OCI-LY1 (cell line): Measurements from ENCODE around the gene FHOD3.
"Not testable (repeated sequence)": the region's sequence is repeated elsewhere in the genome, so short reads cannot be mapped to it uniquely, and the experiment has no call there.

Experiments
- H2AFZ ChIP-seq: fragments of 200-600 bp; sonication (generic), shearing (Covaris generic); 2 replicates; pipeline ENCODE4 v1.6.0; 2014; ENCODE audit warnings: antibody characterized with exemption, mild to moderate bottlenecking, low read length
- H3F3A ChIP-seq: fragments of 200-600 bp; sonication (generic), shearing (Covaris generic); 2 replicates; pipeline ENCODE4 v1.6.0; 2014; ENCODE audit warnings: mild to moderate bottlenecking, antibody characterized with exemption, low read length, moderate library complexity; ENCODE audit not compliant: insufficient read depth
- H3K27ac ChIP-seq: fragments of 200-600 bp; sonication (generic); 2 replicates; pipeline ENCODE4 v1.5.1; 2014; ENCODE audit warnings: low read length, mixed run types, mild to moderate bottlenecking, low read depth; ENCODE audit not compliant: poor library complexity, severe bottlenecking
- H3K27me3 ChIP-seq: fragments of 200-600 bp; sonication (generic); 2 replicates; pipeline ENCODE4 v1.6.0; 2014; ENCODE audit warnings: antibody characterized with exemption, mild to moderate bottlenecking, low read length, moderate library complexity; ENCODE audit not compliant: insufficient read depth
- H3K36me3 ChIP-seq: fragments of 200-600 bp; sonication (generic); 2 replicates; pipeline ENCODE4 v1.6.1; 2014; ENCODE audit warnings: mild to moderate bottlenecking, antibody characterized with exemption, low read length, moderate library complexity, mixed read lengths; ENCODE audit not compliant: insufficient read depth
- H3K4me1 ChIP-seq: fragments of 200-600 bp; sonication (generic); 2 replicates; pipeline ENCODE4 v1.5.1; 2014; ENCODE audit warnings: mild to moderate bottlenecking, low read length, moderate library complexity; ENCODE audit not compliant: insufficient read depth, severe bottlenecking
- H3K4me2 ChIP-seq: fragments of 200-600 bp; sonication (generic), shearing (Covaris generic); 2 replicates; pipeline ENCODE4 v1.6.1; 2014; ENCODE audit warnings: low read length
- H3K4me3 ChIP-seq: fragments of 200-600 bp; sonication (generic); 2 replicates; pipeline ENCODE4 v1.5.1; 2014; ENCODE audit warnings: low read length, low read depth, mild to moderate bottlenecking, mixed read lengths; ENCODE audit not compliant: poor library complexity, severe bottlenecking
- H3K79me2 ChIP-seq: fragments of 200-600 bp; shearing (Covaris generic); 2 replicates; pipeline ENCODE4 v1.6.1; 2016; ENCODE audit warnings: mixed run types, low read length, mixed read lengths; ENCODE audit not compliant: insufficient read depth
- H3K9ac ChIP-seq: fragments of 200-600 bp; sonication (generic), shearing (Covaris generic); 2 replicates; pipeline ENCODE4 v1.6.1; 2014; ENCODE audit warnings: mild to moderate bottlenecking, low read length, mixed read lengths
- H3K9me2 ChIP-seq: fragments of 200-600 bp; sonication (generic), shearing (Covaris generic); 2 replicates; pipeline ENCODE4 v1.6.1; 2014; ENCODE audit warnings: low read depth, mild to moderate bottlenecking, low read length, mixed read lengths
- H3K9me3 ChIP-seq: fragments of 200-600 bp; shearing (Covaris generic); 2 replicates; pipeline ENCODE4 v1.6.1; 2014; ENCODE audit warnings: low read length, mixed read lengths
- H4K20me1 ChIP-seq: fragments of 200-600 bp; sonication (generic), shearing (Covaris generic); 2 replicates; pipeline ENCODE4 v1.6.0; 2016; ENCODE audit warnings: mild to moderate bottlenecking, low read length; ENCODE audit not compliant: insufficient read depth
- EZH2 ChIP-seq: fragments of 200-600 bp; sonication (generic), shearing (Covaris generic); IDR thresholded peaks from 2 replicates; pipeline ENCODE4 v1.8.0; 2017; ENCODE audit warnings: borderline replicate concordance, mixed run types, mild to moderate bottlenecking, antibody characterized with exemption, low read length, moderate library complexity, mixed read lengths
- TF ChIP-seq, protein P1 (sequence below): fragments of 200-600 bp; sonication (generic), shearing (Covaris generic); IDR thresholded peaks from 2 replicates; pipeline ENCODE4 v1.5.1; 2017; ENCODE audit warnings: mild to moderate bottlenecking, antibody characterized with exemption, low read length, moderate library complexity, mixed read lengths

Gene FHOD3

GRCh38 chr18:36545821-36546427 is 248.4 kb downstream of the FHOD3 start:
- H3K9ac ChIP-seq, result no peak overlapping the region
- H3K79me2 ChIP-seq, result no peaks in the 10 kb centered on the region
- TF ChIP-seq, protein P1, sequence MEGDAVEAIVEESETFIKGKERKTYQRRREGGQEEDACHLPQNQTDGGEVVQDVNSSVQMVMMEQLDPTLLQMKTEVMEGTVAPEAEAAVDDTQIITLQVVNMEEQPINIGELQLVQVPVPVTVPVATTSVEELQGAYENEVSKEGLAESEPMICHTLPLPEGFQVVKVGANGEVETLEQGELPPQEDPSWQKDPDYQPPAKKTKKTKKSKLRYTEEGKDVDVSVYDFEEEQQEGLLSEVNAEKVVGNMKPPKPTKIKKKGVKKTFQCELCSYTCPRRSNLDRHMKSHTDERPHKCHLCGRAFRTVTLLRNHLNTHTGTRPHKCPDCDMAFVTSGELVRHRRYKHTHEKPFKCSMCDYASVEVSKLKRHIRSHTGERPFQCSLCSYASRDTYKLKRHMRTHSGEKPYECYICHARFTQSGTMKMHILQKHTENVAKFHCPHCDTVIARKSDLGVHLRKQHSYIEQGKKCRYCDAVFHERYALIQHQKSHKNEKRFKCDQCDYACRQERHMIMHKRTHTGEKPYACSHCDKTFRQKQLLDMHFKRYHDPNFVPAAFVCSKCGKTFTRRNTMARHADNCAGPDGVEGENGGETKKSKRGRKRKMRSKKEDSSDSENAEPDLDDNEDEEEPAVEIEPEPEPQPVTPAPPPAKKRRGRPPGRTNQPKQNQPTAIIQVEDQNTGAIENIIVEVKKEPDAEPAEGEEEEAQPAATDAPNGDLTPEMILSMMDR, result no peak
- TF ChIP-seq EZH2, result no peak
- H3K4me3 ChIP-seq, result no peak overlapping the region
- no peaks in the 10 kb centered on the region for H3K36me3 ChIP-seq
- H2AFZ ChIP-seq, result no peak overlapping the region
- H3K9me2 ChIP-seq, result no peaks in the 10 kb centered on the region
- H3K27me3 ChIP-seq, result no peaks in the 10 kb centered on the region
- H4K20me1 ChIP-seq, result no peaks in the 10 kb centered on the region
- H3K9me3 ChIP-seq, result 0 out of 2 replicates have a peak, but pooled peaks cover 3% of the 10 kb centered on the region
- H3K4me2 ChIP-seq, result no peak overlapping the region
- H3K27ac ChIP-seq, result no peak overlapping the region
- H3F3A ChIP-seq, result no peaks in the 10 kb centered on the region
- H3K4me1 ChIP-seq, result no peaks in the 10 kb centered on the region

DNA sequence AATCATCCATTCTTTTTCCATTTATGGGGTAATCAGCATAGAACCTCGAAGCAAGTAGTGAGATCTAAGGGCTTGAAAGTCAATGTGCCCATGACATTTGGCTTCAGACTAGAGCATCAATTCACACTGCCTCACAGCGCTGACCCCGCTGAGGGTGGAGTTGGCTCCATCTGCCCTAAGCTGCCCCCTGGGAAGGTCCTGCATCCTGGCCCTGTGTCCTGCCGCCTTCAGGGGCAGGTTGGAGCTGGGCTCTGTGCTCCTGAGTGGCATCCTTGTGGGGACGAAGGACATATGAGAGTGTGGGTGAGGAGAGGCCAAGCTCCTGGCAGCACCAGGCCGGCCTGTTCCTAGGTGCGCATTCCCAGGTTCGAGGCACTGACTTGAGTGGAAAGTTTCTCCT is 249.4 kb downstream of the FHOD3 start:
- no peaks in the 10 kb centered on the region for H3K36me3 ChIP-seq
- no peak overlapping the region for H3K9ac ChIP-seq
- H3K4me1 ChIP-seq, result no peaks in the 10 kb centered on the region
- no peak overlapping the region for H2AFZ ChIP-seq
- no peaks in the 10 kb centered on the region for H3K79me2 ChIP-seq
- 0 out of 2 replicates have a peak, but pooled peaks cover 3% of the 10 kb centered on the region for H3K9me3 ChIP-seq
- no peak overlapping the region for H3K4me3 ChIP-seq
- no peak for TF ChIP-seq EZH2
- TF ChIP-seq, protein P1, result no peak
- no peak overlapping the region for H3K4me2 ChIP-seq
- no peaks in the 10 kb centered on the region for H3F3A ChIP-seq
- no peak overlapping the region for H3K27ac ChIP-seq
- H3K9me2 ChIP-seq, result no peaks in the 10 kb centered on the region
- H3K27me3 ChIP-seq, result no peaks in the 10 kb centered on the region
- no peaks in the 10 kb centered on the region for H4K20me1 ChIP-seq

DNA sequence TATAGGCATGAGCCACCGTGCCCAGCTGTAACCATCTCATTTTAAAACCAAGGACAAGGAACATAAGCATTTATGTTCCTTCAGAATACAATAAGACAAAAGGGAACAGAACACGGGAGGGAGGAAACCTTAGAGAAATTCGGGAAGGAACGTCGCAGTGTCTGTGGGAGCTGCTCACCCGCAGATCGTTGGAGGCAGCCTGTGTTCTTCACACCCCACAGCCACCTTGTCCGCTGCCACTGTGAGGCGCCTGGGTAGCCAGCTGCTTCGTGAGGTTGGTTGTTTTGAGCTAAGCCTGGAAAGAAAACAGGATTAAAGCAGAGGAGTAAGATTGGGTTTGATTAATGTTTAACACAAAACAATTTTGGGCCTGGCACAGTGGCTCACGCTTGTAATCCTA is 250.0 kb downstream of the FHOD3 start:
- no peaks in the 10 kb centered on the region for H3F3A ChIP-seq

GRCh38 chr18:36551274-36551673 is 253.8 kb downstream of the FHOD3 start:
- H3K9me3 ChIP-seq, H3K27me3 ChIP-seq, H3K79me2 ChIP-seq, H3K9ac ChIP-seq, H3K27ac ChIP-seq, H3F3A ChIP-seq, H3K4me2 ChIP-seq, H3K9me2 ChIP-seq, H2AFZ ChIP-seq, H4K20me1 ChIP-seq, H3K4me1 ChIP-seq, H3K36me3 ChIP-seq, H3K4me3 ChIP-seq: not testable (repeated sequence)

More for the DNA sequence above, 250.0 kb downstream of the FHOD3 start:
- Histone ChIP-seq H3K9me2 (no peaks in the 10 kb centered on the region), H3K4me2 (no peak overlapping the region), H4K20me1 (no peaks in the 10 kb centered on the region), H3K27ac (no peak overlapping the region), H3K4me3 (no peak overlapping the region), H3K4me1 (no peaks in the 10 kb centered on the region), H3K9me3 (0 out of 2 replicates have a peak, but pooled peaks cover 3% of the 10 kb centered on the region), H3K27me3 (no peaks in the 10 kb centered on the region), H3K9ac (no peak overlapping the region), H2AFZ (no peak overlapping the region), H3K79me2 (no peaks in the 10 kb centered on the region), H3K36me3 (no peaks in the 10 kb centered on the region)
- TF ChIP-seq, protein P1, result no peak
- no peak for TF ChIP-seq EZH2
